ENCODE results near the gene OTOGL.

The OTOGL gene

GRCh38 chr12:80161612-80162011 is 62.3 kb downstream of the OTOGL start:
- Histone ChIP-seq H3K9me2 (replicated peaks; ENCODE audit: control insufficient read depth, low read length) (no peaks in the 10 kb centered on the region), H3K4me3 (ENCODE audit: low read length) (no peak overlapping the region), H3K27ac (ENCODE audit: low read depth, low read length) (no peak overlapping the region), H3K4me2 (ENCODE audit: low read length) (no peak overlapping the region), H4K20me1 (ENCODE audit: control insufficient read depth, insufficient read depth, low read depth, low read length) (no peaks in the 10 kb centered on the region), H3F3A (ENCODE audit: control insufficient read depth, insufficient read depth) (no peaks in the 10 kb centered on the region), H3K36me3 (ENCODE audit: control insufficient read depth, low read length) (no peaks in the 10 kb centered on the region), H3K4me1 (ENCODE audit: control insufficient read depth, low read length) (no peaks in the 10 kb centered on the region), H3K79me2 (ENCODE audit: control insufficient read depth, low read length) (no peaks in the 10 kb centered on the region), H3K9me3 (ENCODE audit: control insufficient read depth, insufficient read depth, low read length) (no peaks in the 10 kb centered on the region), H3K27me3 (ENCODE audit: control insufficient read depth, low read length) (0 out of 2 replicates have a peak, but pooled peaks cover 2% of the 10 kb centered on the region)
- TF ChIP-seq EZH2phosphoT487 (IDR thresholded peaks at IDR 0.05; ENCODE audit: borderline replicate concordance, low read length) (no peak), CTCF (IDR thresholded peaks at IDR 0.05; ENCODE audit: low read depth, low read length, poor library complexity, severe bottlenecking) (no peak)

- TF ChIP-seq CTCF (IDR thresholded peaks at IDR 0.05; ENCODE audit: low read depth, low read length, poor library complexity, severe bottlenecking), result no peak
- no peak for TF ChIP-seq EZH2phosphoT487 (IDR thresholded peaks at IDR 0.05; ENCODE audit: borderline replicate concordance, low read length)
- Histone ChIP-seq H4K20me1 (ENCODE audit: control insufficient read depth, insufficient read depth, low read depth, low read length) (no peaks in the 10 kb centered on the region), H3K9me3 (ENCODE audit: control insufficient read depth, insufficient read depth, low read length) (no peaks in the 10 kb centered on the region), H3K9me2 (replicated peaks; ENCODE audit: control insufficient read depth, low read length) (no peaks in the 10 kb centered on the region), H3K36me3 (ENCODE audit: control insufficient read depth, low read length) (no peaks in the 10 kb centered on the region), H3K4me1 (ENCODE audit: control insufficient read depth, low read length) (no peaks in the 10 kb centered on the region), H3K4me3 (ENCODE audit: low read length) (no peak overlapping the region), H3K27ac (ENCODE audit: low read depth, low read length) (no peak overlapping the region), H3K27me3 (ENCODE audit: control insufficient read depth, low read length) (0 out of 2 replicates have a peak, but pooled peaks cover 2% of the 10 kb centered on the region), H3F3A (ENCODE audit: control insufficient read depth, insufficient read depth) (no peaks in the 10 kb centered on the region), H3K4me2 (ENCODE audit: low read length) (no peak overlapping the region), H3K79me2 (ENCODE audit: control insufficient read depth, low read length) (no peaks in the 10 kb centered on the region)
These were observed 62.8 kb downstream of the OTOGL start for GRCh38 chr12:80162177-80162576.

- H4K20me1 ChIP-seq (ENCODE audit: control insufficient read depth, insufficient read depth, low read depth, low read length), result no peaks in the 10 kb centered on the region
- H3K9me2 ChIP-seq (replicated peaks; ENCODE audit: control insufficient read depth, low read length), result no peaks in the 10 kb centered on the region
- no peak overlapping the region for H3K27ac ChIP-seq (ENCODE audit: low read depth, low read length)
- H3K9me3 ChIP-seq (ENCODE audit: control insufficient read depth, insufficient read depth, low read length), result no peaks in the 10 kb centered on the region
- no peaks in the 10 kb centered on the region for H3F3A ChIP-seq (ENCODE audit: control insufficient read depth, insufficient read depth)
- H3K27me3 ChIP-seq (ENCODE audit: control insufficient read depth, low read length), result 0 out of 2 replicates have a peak, but pooled peaks cover 5% of the 10 kb centered on the region
- no peaks in the 10 kb centered on the region for H3K4me1 ChIP-seq (ENCODE audit: control insufficient read depth, low read length)
- H3K4me2 ChIP-seq (ENCODE audit: low read length), result no peak overlapping the region
- no peaks in the 10 kb centered on the region for H3K79me2 ChIP-seq (ENCODE audit: control insufficient read depth, low read length)
- TF ChIP-seq EZH2phosphoT487 (IDR thresholded peaks at IDR 0.05; ENCODE audit: borderline replicate concordance, low read length) (no peak), CTCF (IDR thresholded peaks at IDR 0.05; ENCODE audit: low read depth, low read length, poor library complexity, severe bottlenecking) (no peak)
- no peaks in the 10 kb centered on the region for H3K36me3 ChIP-seq (ENCODE audit: control insufficient read depth, low read length)
- no peak overlapping the region for H3K4me3 ChIP-seq (ENCODE audit: low read length)
These were observed 66.4 kb downstream of the OTOGL start for GRCh38 chr12:80165746-80166145.
